K562 (cell line): ENCODE measurements around the gene TXNDC9. TPM values are rescaled to one million over a fixed set of nuclear protein-coding genes. Genes with fewer than 3 reads are reported as not detected.

Source experiments
- ATF1 ChIP-seq, 2 experiments: fragments of 450-650 bp in 1 of 2; IDR thresholded peaks; 2 replicates each; pipeline ENCODE4 v1.6.1; 2016; ENCODE audit warnings: missing compliant biosample characterization in 1 of 2, missing genetic modification characterization in 1 of 2
- BCOR ChIP-seq: fragments of 450-650 bp; IDR thresholded peaks from 2 replicates; pipeline ENCODE4 v1.6.1; 2016
- BDP1 ChIP-seq: IDR thresholded peaks from 3 replicates; pipeline ENCODE4 v1.6.1; 2011; ENCODE audit not compliant: insufficient read length, insufficient read depth
- ELF1 ChIP-seq: fragments of 200-800 bp; sonication (Bioruptor generic); IDR thresholded peaks from 2 replicates; pipeline ENCODE4 v1.6.1; 2016; ENCODE audit warnings: missing genetic modification characterization, missing compliant biosample characterization
- FOSL1 ChIP-seq: fragments of 200-800 bp; sonication (Bioruptor generic); conservative IDR thresholded peaks from 2 replicates; pipeline ENCODE4 v1.6.1; 2016; ENCODE audit warnings: missing genetic modification characterization, missing compliant biosample characterization
- MCM2 ChIP-seq: fragments of 450-650 bp; IDR thresholded peaks from 2 replicates; pipeline ENCODE4 v1.6.1; 2017; ENCODE audit warnings: low read depth, mild to moderate bottlenecking
- MCM3 ChIP-seq: fragments of 450-650 bp; IDR thresholded peaks from 2 replicates; pipeline ENCODE4 v1.6.1; 2016
- MED1 ChIP-seq: sonication (generic); formaldehyde crosslinking; IDR thresholded peaks from 2 replicates; pipeline ENCODE4 v1.8.1; 2023; ENCODE audit warnings: missing genetic modification reagents, borderline replicate concordance
- NEUROD1 ChIP-seq: fragments of 150-350 bp; IDR thresholded peaks from 2 replicates; pipeline ENCODE4 v1.6.1; 2014; ENCODE audit warnings: borderline replicate concordance, low read length, low read depth; ENCODE audit not compliant: partially characterized antibody
- RFX5 ChIP-seq: IDR thresholded peaks from 2 replicates; pipeline ENCODE4 v1.6.1; 2011; ENCODE audit warnings: low read depth, mild to moderate bottlenecking, improper control_type of control experiment, low read length
- SIN3A ChIP-seq, 2 experiments: fragments of 150-350 bp in 1 of 2; IDR thresholded peaks; 2 replicates each; pipeline ENCODE4 v1.6.1; 2011 to 2016; ENCODE audit warnings: borderline replicate concordance in 2 of 2, low read depth in 2 of 2, low read length in 2 of 2, mild to moderate bottlenecking in 2 of 2, moderate library complexity in 2 of 2; ENCODE audit not compliant: control insufficient read depth in 1 of 2
- TGIF2 ChIP-seq: sonication (generic); formaldehyde crosslinking; IDR thresholded peaks from 2 replicates; pipeline ENCODE4 v1.8.1; 2022; ENCODE audit warnings: mild to moderate bottlenecking, missing genetic modification reagents, moderate library complexity
- TRIM28 ChIP-seq: fragments of 450-650 bp; IDR thresholded peaks from 2 replicates; pipeline ENCODE4 v1.6.1; 2017
- ZC3H11A ChIP-seq: IDR thresholded peaks from 2 replicates; pipeline ENCODE4 v1.6.1; 2012; ENCODE audit warnings: low read depth, low read length, improper control_type of control experiment
- ZNF444 ChIP-seq: fragments of 250-450 bp; sonication (Bioruptor Pico); IDR thresholded peaks from 2 replicates; pipeline ENCODE4 v1.4.0; 2020; ENCODE audit warnings: mild to moderate bottlenecking, moderate library complexity
- ZNF699 ChIP-seq: fragments of 250-450 bp; sonication (Bioruptor Pico); IDR thresholded peaks from 2 replicates; pipeline ENCODE4 v1.8.0; 2021; ENCODE audit warnings: mild to moderate bottlenecking, moderate library complexity; ENCODE audit not compliant: insufficient replicate concordance
- polyA plus RNA-seq, 8 experiments: library from polyadenylated mRNA; depleted of rRNA in 4 of 8; stranded (reverse) in 5 of 8; unstranded in 3 of 8; fragments of >200 nt; fragmentation: Nextera tagmentation in 2 of 8; fragmentation: Illumina TruSeq in 1 of 8; extraction: Ambion mirVana in 2 of 8; extraction: Trizol in 1 of 8; gene quantifications; 2 replicates each; pipeline versions ENCODE4 v1.2.1 to v1.2.3, GENCODE V29; 2011 to 2014; ENCODE audit warnings: inconsistent platforms in 1 of 8, missing spikeins in 1 of 8
- total RNA-seq, 7 experiments: library from RNA; depleted of rRNA in 6 of 7; stranded (reverse); fragments of >200 nt in 6 of 7; fragmentation: Illumina TruSeq in 2 of 7; extraction: Trizol in 2 of 7; gene quantifications; 2 replicates each; pipeline versions ENCODE4 v1.2.1 to v1.2.3, GENCODE V29; 2011 to 2021; ENCODE audit warnings: low replicate concordance in 1 of 7
- TF ChIP-seq, protein P1 (sequence below): fragments of 250-450 bp; sonication (Bioruptor Pico); IDR thresholded peaks from 2 replicates; pipeline ENCODE4 v1.9.0; 2021; ENCODE audit warnings: mild to moderate bottlenecking
- TF ChIP-seq, protein P2 (sequence below): fragments of 150-350 bp; conservative IDR thresholded peaks from 2 replicates; pipeline ENCODE4 v1.6.1; 2014; ENCODE audit warnings: low read length
- TF ChIP-seq, protein P3 (sequence below): sonication (generic); IDR thresholded peaks from 2 replicates; pipeline ENCODE4 v1.6.1; 2016
- TF ChIP-seq, protein P4 (sequence below), 3 experiments: IDR thresholded peaks in 2 of 3; conservative IDR thresholded peaks in 1 of 3; 2 replicates each; pipeline ENCODE4 v1.5.1; 2011 to 2012; ENCODE audit warnings: low read length in 3 of 3, mild to moderate bottlenecking in 3 of 3, control low read depth in 2 of 3, improper control_type of control experiment in 1 of 3, inconsistent platforms in 1 of 3, low read depth in 1 of 3, mixed read lengths in 1 of 3, moderate library complexity in 1 of 3; ENCODE audit not compliant: insufficient read depth in 2 of 3
- TF ChIP-seq, protein P5 (sequence below): IDR thresholded peaks from 2 replicates; pipeline ENCODE4 v1.6.1; 2014; ENCODE audit warnings: antibody characterized with exemption

TXNDC9 gene
- total and polyA plus RNA-seq, 9 of the 15 experiments (the other 6 are each of a cell fraction or from before 2014, with no cell fraction given): 37.5 to 211 (median 65.5) TPM

DNA sequence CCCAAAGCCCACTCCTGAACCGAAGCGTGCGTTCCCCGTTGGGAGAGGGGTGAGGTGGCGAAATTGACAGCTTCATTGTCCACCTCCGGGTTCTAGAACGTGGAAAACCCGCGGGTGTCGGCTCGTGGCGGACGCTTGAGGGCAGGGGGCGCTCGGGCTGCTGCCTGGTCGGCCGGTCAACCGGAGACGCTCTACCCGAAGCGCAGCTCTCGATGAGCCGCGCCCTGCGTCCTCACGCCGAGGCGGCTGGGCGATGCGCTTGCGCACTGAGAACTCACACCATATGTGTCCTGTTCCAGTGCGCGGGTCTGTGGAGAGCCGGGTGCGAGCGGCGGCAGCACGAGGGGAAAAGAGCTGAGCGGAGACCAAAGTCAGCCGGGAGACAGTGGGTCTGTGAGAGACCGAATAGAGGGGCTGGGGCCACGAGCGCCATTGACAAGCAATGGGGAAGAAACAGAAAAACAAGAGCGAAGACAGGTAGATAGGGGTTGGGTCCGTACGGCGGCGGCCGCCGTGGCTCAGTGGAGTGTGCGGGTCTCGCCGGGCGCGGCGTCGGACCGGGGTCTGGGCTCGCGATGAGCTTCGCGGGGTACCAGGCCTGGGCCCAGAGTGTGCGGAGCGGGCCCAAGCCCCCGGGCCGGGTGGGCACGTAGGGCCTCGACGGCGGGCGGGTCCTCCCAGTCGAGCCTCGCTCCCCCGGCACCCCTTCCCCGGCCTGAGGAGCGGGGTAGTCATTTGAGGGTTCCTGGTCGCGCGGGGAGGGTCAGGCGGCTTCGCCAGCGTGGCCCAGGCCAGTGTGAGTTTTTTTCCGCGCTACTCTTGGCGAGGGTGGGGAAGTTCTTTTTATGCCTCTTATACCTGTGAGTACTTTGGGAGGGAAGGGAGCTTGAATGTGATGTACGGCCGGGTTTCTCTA is 1.2 kb upstream of the TXNDC9 start, which contains the start of gene EIF5B (continued):
- TF ChIP-seq, protein P1, sequence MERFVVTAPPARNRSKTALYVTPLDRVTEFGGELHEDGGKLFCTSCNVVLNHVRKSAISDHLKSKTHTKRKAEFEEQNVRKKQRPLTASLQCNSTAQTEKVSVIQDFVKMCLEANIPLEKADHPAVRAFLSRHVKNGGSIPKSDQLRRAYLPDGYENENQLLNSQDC: no peak
- no peak for TF ChIP-seq ZNF699 (CRISPR knock-in tag)
- TF ChIP-seq FOSL1 (tag): peak; percentile 28
- no peak for TF ChIP-seq TGIF2 (CRISPR knock-in tag)
- no peak for TF ChIP-seq RFX5
- peak; percentile 28 for TF ChIP-seq NEUROD1
- TF ChIP-seq ZNF444 (CRISPR knock-in tag): no peak
- no peak for TF ChIP-seq MED1 (CRISPR knock-in tag)
- TF ChIP-seq, protein P2, sequence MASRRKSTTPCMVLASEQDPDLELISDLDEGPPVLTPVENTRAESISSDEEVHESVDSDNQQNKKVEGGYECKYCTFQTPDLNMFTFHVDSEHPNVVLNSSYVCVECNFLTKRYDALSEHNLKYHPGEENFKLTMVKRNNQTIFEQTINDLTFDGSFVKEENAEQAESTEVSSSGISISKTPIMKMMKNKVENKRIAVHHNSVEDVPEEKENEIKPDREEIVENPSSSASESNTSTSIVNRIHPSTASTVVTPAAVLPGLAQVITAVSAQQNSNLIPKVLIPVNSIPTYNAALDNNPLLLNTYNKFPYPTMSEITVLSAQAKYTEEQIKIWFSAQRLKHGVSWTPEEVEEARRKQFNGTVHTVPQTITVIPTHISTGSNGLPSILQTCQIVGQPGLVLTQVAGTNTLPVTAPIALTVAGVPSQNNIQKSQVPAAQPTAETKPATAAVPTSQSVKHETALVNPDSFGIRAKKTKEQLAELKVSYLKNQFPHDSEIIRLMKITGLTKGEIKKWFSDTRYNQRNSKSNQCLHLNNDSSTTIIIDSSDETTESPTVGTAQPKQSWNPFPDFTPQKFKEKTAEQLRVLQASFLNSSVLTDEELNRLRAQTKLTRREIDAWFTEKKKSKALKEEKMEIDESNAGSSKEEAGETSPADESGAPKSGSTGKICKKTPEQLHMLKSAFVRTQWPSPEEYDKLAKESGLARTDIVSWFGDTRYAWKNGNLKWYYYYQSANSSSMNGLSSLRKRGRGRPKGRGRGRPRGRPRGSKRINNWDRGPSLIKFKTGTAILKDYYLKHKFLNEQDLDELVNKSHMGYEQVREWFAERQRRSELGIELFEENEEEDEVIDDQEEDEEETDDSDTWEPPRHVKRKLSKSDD: no peak
- TF ChIP-seq TRIM28: no peak
- TF ChIP-seq MCM3: no peak
- TF ChIP-seq, protein P3, sequence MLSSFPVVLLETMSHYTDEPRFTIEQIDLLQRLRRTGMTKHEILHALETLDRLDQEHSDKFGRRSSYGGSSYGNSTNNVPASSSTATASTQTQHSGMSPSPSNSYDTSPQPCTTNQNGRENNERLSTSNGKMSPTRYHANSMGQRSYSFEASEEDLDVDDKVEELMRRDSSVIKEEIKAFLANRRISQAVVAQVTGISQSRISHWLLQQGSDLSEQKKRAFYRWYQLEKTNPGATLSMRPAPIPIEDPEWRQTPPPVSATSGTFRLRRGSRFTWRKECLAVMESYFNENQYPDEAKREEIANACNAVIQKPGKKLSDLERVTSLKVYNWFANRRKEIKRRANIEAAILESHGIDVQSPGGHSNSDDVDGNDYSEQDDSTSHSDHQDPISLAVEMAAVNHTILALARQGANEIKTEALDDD: no peak
- peak; percentile 55 to 62; a peak in 2 of 4 replicates for TF ChIP-seq SIN3A (IDR thresholded peaks at IDR 0.05; ENCODE audit: borderline replicate concordance in 2 of 2, control insufficient read depth in 1 of 2, low read depth in 2 of 2, low read length in 2 of 2)
- no peak for TF ChIP-seq ATF1 (CRISPR knock-in tag; IDR thresholded peaks at IDR 0.05)
- TF ChIP-seq ATF1 (tag; IDR thresholded peaks at IDR 0.05): peak; percentile 64
- TF ChIP-seq BCOR: peak; percentile 43; the same call in 1 of the 2 replicates
- no peak for TF ChIP-seq BDP1
- no peak for TF ChIP-seq MCM2
- TF ChIP-seq, protein P4, sequence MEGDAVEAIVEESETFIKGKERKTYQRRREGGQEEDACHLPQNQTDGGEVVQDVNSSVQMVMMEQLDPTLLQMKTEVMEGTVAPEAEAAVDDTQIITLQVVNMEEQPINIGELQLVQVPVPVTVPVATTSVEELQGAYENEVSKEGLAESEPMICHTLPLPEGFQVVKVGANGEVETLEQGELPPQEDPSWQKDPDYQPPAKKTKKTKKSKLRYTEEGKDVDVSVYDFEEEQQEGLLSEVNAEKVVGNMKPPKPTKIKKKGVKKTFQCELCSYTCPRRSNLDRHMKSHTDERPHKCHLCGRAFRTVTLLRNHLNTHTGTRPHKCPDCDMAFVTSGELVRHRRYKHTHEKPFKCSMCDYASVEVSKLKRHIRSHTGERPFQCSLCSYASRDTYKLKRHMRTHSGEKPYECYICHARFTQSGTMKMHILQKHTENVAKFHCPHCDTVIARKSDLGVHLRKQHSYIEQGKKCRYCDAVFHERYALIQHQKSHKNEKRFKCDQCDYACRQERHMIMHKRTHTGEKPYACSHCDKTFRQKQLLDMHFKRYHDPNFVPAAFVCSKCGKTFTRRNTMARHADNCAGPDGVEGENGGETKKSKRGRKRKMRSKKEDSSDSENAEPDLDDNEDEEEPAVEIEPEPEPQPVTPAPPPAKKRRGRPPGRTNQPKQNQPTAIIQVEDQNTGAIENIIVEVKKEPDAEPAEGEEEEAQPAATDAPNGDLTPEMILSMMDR (IDR thresholded peaks at IDR 0.05 in 2 of 3, conservative IDR thresholded peaks at IDR 0.05 in 1 of 3; ENCODE audit: insufficient read depth in 2 of 3, low read depth in 1 of 3, low read length in 3 of 3): peak; percentile 77 to 83 (median 80)
- TF ChIP-seq ZC3H11A: no peak
- TF ChIP-seq ELF1 (tag): no peak
- TF ChIP-seq, protein P5, sequence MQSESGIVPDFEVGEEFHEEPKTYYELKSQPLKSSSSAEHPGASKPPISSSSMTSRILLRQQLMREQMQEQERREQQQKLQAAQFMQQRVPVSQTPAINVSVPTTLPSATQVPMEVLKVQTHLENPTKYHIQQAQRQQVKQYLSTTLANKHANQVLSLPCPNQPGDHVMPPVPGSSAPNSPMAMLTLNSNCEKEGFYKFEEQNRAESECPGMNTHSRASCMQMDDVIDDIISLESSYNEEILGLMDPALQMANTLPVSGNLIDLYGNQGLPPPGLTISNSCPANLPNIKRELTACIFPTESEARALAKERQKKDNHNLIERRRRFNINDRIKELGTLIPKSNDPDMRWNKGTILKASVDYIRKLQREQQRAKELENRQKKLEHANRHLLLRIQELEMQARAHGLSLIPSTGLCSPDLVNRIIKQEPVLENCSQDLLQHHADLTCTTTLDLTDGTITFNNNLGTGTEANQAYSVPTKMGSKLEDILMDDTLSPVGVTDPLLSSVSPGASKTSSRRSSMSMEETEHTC: no peak
